GM21381 (cell line): ENCODE measurements around the gene LNPK.
"Not testable (repeated sequence)": the region's sequence is repeated elsewhere in the genome, so short reads cannot be mapped to it uniquely, and the experiment has no call there.

Experiments
- ATAC-seq: cut with Tn5 transposase; IDR thresholded peaks from one replicate; pipeline ENCODE4 v1.9.1; 2021; ENCODE audit warnings: mild to moderate bottlenecking, moderate library complexity; ENCODE audit not compliant: unreplicated experiment

Gene LNPK

GRCh38 chr2:175913849-175914743, 88.0 kb downstream of the LNPK start:
- not testable (repeated sequence) for ATAC-seq

- ATAC-seq = not testable (repeated sequence)
Measured at GRCh38 chr2:175913267-175913666, 88.8 kb downstream of the LNPK start.

GRCh38 chr2:175904035-175904434, 98.0 kb downstream of the LNPK start:
- ATAC-seq = no peak

GRCh38 chr2:175903384-175903936, 98.6 kb downstream of the LNPK start:
- ATAC-seq = no peak

GRCh38 chr2:175895957-175896356, 106.1 kb downstream of the LNPK start:
- ATAC-seq = not testable (repeated sequence)

- no peak for ATAC-seq
Measured at GRCh38 chr2:175892046-175892445, 110.0 kb downstream of the LNPK start.

DNA sequence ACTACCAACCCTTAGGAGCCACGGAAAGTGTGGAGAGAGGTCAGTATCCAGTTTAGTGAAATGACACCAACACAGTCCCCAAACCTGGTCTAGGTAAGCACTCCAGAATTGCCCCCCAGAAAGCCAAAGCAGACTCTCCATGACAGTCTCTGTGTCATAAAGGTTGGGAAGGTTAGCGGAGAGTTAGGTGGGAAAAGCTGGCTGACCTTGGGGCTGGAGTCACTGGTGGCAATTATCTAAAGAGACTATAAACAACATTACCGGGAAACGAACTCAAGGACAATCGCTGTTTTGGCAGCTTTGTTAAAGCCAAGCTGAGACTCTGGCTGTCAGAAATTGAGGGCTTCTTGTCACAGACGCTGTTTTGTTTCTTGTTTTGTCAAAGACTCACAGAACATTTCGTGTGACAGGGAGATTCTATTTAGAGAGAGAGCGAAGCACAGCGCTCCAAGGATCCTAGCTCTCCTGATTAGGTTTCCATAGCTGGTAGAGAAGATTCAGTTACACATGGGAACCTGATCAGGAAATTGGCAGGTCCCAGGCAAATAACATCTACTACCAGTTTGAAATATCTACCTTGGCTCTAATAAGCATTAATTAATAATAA, 111.3 kb downstream of the LNPK start:
- ATAC-seq = no peak

DNA sequence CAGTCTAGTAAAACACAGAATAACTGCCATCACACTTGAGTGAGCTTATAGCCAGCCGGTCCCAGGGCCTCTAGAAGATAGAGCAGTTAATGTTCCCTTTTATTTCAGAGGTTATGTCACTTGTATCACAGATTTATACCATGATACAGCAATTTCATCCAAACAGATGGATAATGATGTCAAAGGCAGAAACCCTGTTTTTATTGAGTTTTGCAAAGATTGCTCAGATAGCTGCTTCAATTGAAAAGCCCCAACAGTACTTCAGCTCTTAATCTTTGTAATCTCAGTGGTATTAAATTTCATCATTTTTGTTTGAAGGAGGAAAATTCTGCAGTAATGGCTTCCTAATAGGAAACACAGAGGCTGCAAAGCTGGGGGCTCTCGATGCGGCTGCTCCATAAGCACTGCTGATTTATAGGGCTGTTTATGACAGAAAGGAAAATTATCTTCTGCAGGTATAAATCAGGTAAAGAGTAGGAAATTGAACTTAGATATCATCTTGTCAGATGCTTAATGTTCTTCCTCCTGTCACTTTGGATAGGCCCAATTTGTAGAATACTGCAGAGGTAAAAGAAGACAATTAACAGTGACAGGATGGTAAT, 112.3 kb downstream of the LNPK start:
- ATAC-seq = no peak

DNA sequence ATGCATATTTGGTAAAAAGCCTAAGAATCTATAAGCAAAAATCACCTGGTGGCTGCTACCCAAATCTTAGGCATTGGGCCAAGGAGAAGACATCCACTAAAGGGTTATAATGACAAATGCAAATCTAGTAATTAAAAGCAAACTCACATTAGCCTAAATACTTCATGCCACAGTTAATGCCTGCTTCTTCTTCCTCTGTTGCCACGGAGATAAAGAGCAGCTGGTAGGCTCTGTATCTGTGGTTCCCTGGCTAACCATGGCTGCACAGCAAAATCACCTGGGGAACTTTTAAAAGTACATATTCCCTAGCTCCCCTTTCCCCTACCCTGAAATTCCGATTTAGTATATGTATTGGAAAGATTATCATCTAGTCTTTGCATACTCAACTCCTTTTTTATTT, 114.3 kb downstream of the LNPK start:
- ATAC-seq = no peak

DNA sequence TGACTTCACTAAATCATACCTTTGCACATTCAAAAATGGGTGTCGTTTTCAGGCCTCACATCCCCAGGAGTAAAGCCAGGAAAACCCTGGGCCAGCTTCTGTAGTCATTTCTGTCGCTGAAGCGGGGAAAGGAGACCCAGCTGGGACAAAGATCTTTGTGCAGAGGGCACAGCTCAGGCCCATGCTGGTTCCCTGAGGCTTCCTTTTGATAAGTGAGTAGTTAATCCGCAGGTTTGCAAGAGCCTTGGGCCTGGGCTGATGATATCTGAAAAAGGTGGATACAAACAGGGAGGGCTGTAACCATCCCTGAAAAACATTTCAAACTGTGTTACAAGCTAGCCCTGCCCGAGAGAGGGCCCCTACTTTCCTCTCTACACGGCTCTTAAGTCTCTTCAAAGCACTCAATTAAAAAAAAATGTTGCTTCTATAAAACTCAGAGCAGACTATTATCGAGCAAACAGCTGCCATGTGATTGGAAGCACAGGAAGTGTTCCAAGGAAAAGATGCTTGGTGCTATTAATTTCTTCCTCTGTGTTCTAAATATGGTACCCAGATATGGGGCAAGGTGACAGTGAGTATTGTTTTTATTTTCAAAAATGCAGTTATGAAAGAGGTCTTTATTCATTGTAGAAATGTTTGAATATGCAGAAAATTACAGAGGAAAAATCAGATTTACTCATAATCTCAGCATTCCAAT, 117.2 kb downstream of the LNPK start:
- no peak for ATAC-seq

GRCh38 chr2:175883586-175884194, 118.4 kb downstream of the LNPK start:
- no peak for ATAC-seq

DNA sequence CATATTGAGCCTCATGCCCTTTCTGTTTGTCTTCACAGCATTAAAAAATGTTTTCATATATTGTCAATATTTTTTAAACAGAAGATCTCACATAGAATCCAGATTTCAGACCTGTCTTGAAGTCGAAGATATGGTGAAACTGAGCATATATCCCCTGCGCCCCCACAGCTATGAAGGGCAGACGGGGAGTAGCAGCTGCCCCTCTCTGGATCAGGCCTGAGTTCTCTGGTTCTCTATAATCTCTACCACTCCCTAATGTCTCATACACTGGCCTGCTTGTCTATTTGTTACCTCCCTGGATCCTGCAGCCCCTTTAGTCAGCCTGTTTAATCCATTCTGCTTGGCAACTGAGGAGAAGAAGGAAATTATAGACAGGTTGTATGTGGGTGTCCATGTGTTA, 122.4 kb downstream of the LNPK start:
- ATAC-seq = no peak

DNA sequence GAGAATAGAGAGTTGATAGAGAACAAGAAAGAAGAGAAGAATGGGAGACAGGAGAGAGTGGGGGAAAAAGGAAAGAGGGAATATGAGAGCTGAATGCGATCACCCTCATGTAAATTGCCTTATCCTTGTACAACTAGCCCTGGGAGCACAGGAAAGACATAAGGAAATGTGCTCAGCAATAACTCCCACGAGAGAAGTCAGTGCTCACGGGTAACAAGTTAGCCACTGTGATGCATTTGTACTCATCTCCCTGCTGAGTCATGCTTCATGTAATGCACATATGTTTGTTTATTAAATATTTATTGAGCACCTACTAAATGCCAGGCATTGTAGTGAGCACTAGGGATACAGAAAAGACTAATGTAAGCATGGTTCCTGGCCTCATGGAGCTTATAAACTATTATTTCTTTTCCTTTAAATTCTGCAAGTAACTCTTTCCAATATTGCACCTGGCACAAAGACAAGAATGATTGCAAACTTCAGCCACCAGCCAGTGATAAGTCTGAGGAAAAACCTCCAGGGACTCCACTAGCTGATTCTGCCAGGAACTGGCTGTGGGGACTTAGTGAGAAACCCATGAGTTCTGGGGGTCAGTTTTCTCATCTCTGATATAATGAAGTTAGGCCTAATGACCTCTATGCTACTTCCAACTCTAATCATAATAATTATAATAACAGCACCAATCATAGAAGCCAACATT, 124.1 kb downstream of the LNPK start:
- ATAC-seq = no peak

DNA sequence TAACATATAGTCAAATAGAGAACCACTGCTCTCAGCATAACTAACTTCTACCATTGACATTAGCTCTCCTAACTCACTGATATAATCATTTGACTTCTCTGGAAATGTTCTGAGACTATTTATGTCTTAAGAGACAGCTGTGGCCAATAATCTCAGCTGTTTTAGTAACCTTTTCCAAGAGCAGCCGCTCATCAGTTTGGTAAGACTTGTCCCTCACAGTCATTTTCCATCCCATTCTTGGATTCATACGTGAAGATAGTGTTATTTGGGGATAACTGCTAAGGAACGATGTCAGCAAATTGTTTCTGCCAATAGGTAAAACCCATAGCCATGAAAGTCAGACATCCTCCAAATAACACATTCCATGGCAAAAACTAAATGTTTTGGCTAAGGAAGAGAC, 127.8 kb downstream of the LNPK start:
- no peak for ATAC-seq
